PC-3 (cell line): ENCODE measurements around the gene CLDN9. TPM values are rescaled to one million over a fixed set of nuclear protein-coding genes. Genes with fewer than 3 reads are reported as not detected.

Experiments
- ATAC-seq: fragments of 200-7000 bp; cut with Tn5 transposase; 2 replicates; pipeline ENCODE4 v1.9.1; 2020; ENCODE audit warnings: mild to moderate bottlenecking, moderate library complexity
- BruUV-seq: library from RNA; stranded (reverse); fragments of 400-500 nt; replicated peaks from 2 replicates; lab custom pipeline; 2021; lab: Mats Ljungman, UMichigan
- CTCF ChIA-PET: fragments of 300-600 bp; sonication (Branson Sonifier 250); formaldehyde crosslinking; loops from one replicate; lab custom pipeline; 2022; ENCODE audit warnings: antibody characterized with exemption; lab: Charles Lee
- POLR2A ChIA-PET: fragments of 300-600 bp; sonication (Branson Sonifier 250); formaldehyde crosslinking; loops from one replicate; lab custom pipeline; 2022; ENCODE audit warnings: antibody characterized with exemption; ENCODE audit not compliant: unreplicated experiment; lab: Charles Lee
- DNase-seq: peaks from one replicate; pipeline ENCODE4 v3.0.0-alpha.2; 2015
- H2AFZ ChIP-seq: fragments of 300-600 bp; sonication (generic); 2 replicates; pipeline ENCODE4 v1.6.0; 2016; ENCODE audit warnings: antibody characterized with exemption, low read length
- H3F3A ChIP-seq: fragments of 300-600 bp; sonication (generic); one replicate; pipeline ENCODE4 v1.6.0; 2017; ENCODE audit warnings: antibody characterized with exemption, low read length, control low read depth, mild to moderate bottlenecking; ENCODE audit not compliant: unreplicated experiment
- H3K27ac ChIP-seq: fragments of 300-600 bp; sonication (generic); 2 replicates; pipeline ENCODE4 v1.5.1; 2016; ENCODE audit warnings: mild to moderate bottlenecking, low read length
- H3K27me3 ChIP-seq: fragments of 300-600 bp; sonication (generic); 2 replicates; pipeline ENCODE4 v1.6.1; 2016; ENCODE audit warnings: low read length, mixed read lengths
- H3K36me3 ChIP-seq: fragments of 300-600 bp; sonication (generic); 2 replicates; pipeline ENCODE4 v1.6.1; 2016; ENCODE audit warnings: low read depth, mixed run types, low read length, mixed read lengths
- H3K4me1 ChIP-seq: fragments of 300-600 bp; sonication (generic); 2 replicates; pipeline ENCODE4 v1.5.1; 2016; ENCODE audit warnings: low read length; ENCODE audit not compliant: insufficient read depth
- H3K4me2 ChIP-seq: fragments of 300-600 bp; sonication (generic); 2 replicates; pipeline ENCODE4 v1.6.0; 2016; ENCODE audit warnings: low read length
- H3K4me3 ChIP-seq: fragments of 300-600 bp; sonication (generic); 2 replicates; pipeline ENCODE4 v1.5.1; 2016; ENCODE audit warnings: mild to moderate bottlenecking, low read length, mixed read lengths
- H3K79me2 ChIP-seq: fragments of 300-600 bp; sonication (generic); 2 replicates; pipeline ENCODE4 v1.6.1; 2017; ENCODE audit warnings: low read length, mixed read lengths
- H3K9ac ChIP-seq: fragments of 300-600 bp; sonication (generic); 2 replicates; pipeline ENCODE4 v1.6.0; 2016; ENCODE audit warnings: mild to moderate bottlenecking, low read length
- H3K9me2 ChIP-seq: fragments of 300-600 bp; sonication (generic); replicated peaks from 2 replicates; pipeline ENCODE4 v1.6.1; 2016; ENCODE audit warnings: mixed run types, low read length, mixed read lengths
- H3K9me3 ChIP-seq: fragments of 300-600 bp; sonication (generic); 2 replicates; pipeline ENCODE4 v1.6.1; 2016; ENCODE audit warnings: low read length, mixed read lengths
- H4K20me1 ChIP-seq: fragments of 300-600 bp; sonication (generic); 2 replicates; pipeline ENCODE4 v1.6.1; 2016; ENCODE audit warnings: low read length, mixed read lengths
- CTCF ChIP-seq: fragments of 300-600 bp; sonication (generic); conservative IDR thresholded peaks from 2 replicates; pipeline ENCODE4 v1.5.1; 2017; ENCODE audit warnings: antibody characterized with exemption, low read depth, mild to moderate bottlenecking, low read length
- EZH2 ChIP-seq: fragments of 300-600 bp; sonication (generic); IDR thresholded peaks from one replicate; pipeline ENCODE4 v1.6.1; 2017; ENCODE audit warnings: antibody characterized with exemption, mild to moderate bottlenecking, low read length; ENCODE audit not compliant: unreplicated experiment
- EZH2phosphoT487 ChIP-seq: fragments of 300-600 bp; sonication (generic); IDR thresholded peaks from 2 replicates; pipeline ENCODE4 v1.6.1; 2018; ENCODE audit warnings: mild to moderate bottlenecking, antibody characterized with exemption, low read length, borderline replicate concordance
- intact Hi-C: fragments of 100-400 bp; cut with micrococcal nuclease; formaldehyde crosslinking; loops from 2 replicates; pipeline ENCODE4 v1.9.0; 2023
- total RNA-seq: library from RNA; depleted of rRNA; stranded (reverse); fragments of >200 nt; gene quantifications from 2 replicates; pipeline ENCODE4 v1.2.3, GENCODE V29; 2014

Gene CLDN9
- total RNA-seq, 1 experiment from 2014 or later, result 0.33 TPM

- TF ChIP-seq EZH2phosphoT487 (no peak), EZH2 (no peak), CTCF (no peak)
- DNase-seq (no peak), ATAC-seq (no peak)
- Histone ChIP-seq H3F3A (no peaks in the 10 kb centered on the region), H3K4me3 (no peak overlapping the region), H3K9me3 (no peaks in the 10 kb centered on the region), H3K36me3 (no peaks in the 10 kb centered on the region), H3K27ac (no peak overlapping the region), H3K9ac (no peak overlapping the region), H3K79me2 (no peaks in the 10 kb centered on the region), H3K27me3 (no peaks in the 10 kb centered on the region), H4K20me1 (no peaks in the 10 kb centered on the region), H3K4me2 (no peak overlapping the region), H3K4me1 (peaks cover 21% of the 10 kb centered on the region), H3K9me2 (no peaks in the 10 kb centered on the region), H2AFZ (no peak overlapping the region)
- BruUV-seq, result no TSS peak
- ChIA-PET POLR2A (no interaction called here), CTCF (no interaction called here)
- intact Hi-C loops, result loop anchor here (2.0 kb wide), 1 partner anchor 25 kb away; no protein-coding TSS in a partner anchor
Measured at GRCh38 chr16:3029491-3030221, 16.9 kb downstream of the CLDN9 start.

GRCh38 chr16:3030222-3031212, 17.8 kb downstream of the CLDN9 start:
- DNase-seq (no peak), ATAC-seq (no peak)
- Histone ChIP-seq H3F3A (no peaks in the 10 kb centered on the region), H3K27me3 (no peaks in the 10 kb centered on the region), H3K9me2 (no peaks in the 10 kb centered on the region), H3K36me3 (no peaks in the 10 kb centered on the region), H4K20me1 (no peaks in the 10 kb centered on the region), H3K4me3 (no peak overlapping the region), H3K9ac (no peak overlapping the region), H3K79me2 (no peaks in the 10 kb centered on the region), H3K27ac (peak overlapping the region; percentile 37), H3K9me3 (no peaks in the 10 kb centered on the region), H3K4me1 (peaks cover 21% of the 10 kb centered on the region), H3K4me2 (peak overlapping the region; percentile 71), H2AFZ (no peak overlapping the region)
- TF ChIP-seq CTCF, result no peak
- no peak for TF ChIP-seq EZH2
- TF ChIP-seq EZH2phosphoT487, result no peak
- ChIA-PET POLR2A (no interaction called here), CTCF (interaction anchor here (0.5 to 1.8 kb wide), 3 partner anchors 10 to 31 kb away, joined by 5 to 10 read pairs (median 6); partner anchors contain the start of gene TNFRSF12A)
- intact Hi-C loops, result no loop called here
- BruUV-seq, result no TSS peak
